Measurements from ENCODE around the gene GPANK1.

GPANK1 gene

GRCh38 chr6:31620586-31621319 is 44.0 kb downstream of the GPANK1 start, which contains the start of gene PRRC2A:
TSS of gene PRRC2A (plus strand) at chr6:31620715. CDS start at chr6:31622790, 2,075 bp downstream.
- no peak for DNase-seq (ENCODE audit: low read depth)
- no peak for TF ChIP-seq CTCF (IDR thresholded peaks at IDR 0.05; ENCODE audit: insufficient read depth, low read depth, low read length, missing control alignments)

GRCh38 chr6:31619805-31620585 is 44.8 kb downstream of the GPANK1 start:
- no peak for TF ChIP-seq CTCF (IDR thresholded peaks at IDR 0.05; ENCODE audit: insufficient read depth, low read depth, low read length, missing control alignments)
- DNase-seq (ENCODE audit: low read depth), result peak; percentile 100
- peak overlapping the region; percentile 82 for H3K4me3 ChIP-seq (ENCODE audit: low read length)

More at GRCh38 chr6:31620586-31621319, 44.0 kb downstream of the GPANK1 start, which contains the start of gene PRRC2A:
- H3K4me3 ChIP-seq (ENCODE audit: low read length), result peak within 1 kb of the TSS; percentile 82

- no peak for TF ChIP-seq CTCF (IDR thresholded peaks at IDR 0.05; ENCODE audit: insufficient read depth, low read depth, low read length, missing control alignments)
Measured at GRCh38 chr6:31617010-31617409, 47.8 kb downstream of the GPANK1 start.

GRCh38 chr6:31615748-31616147 is 49.0 kb downstream of the GPANK1 start:
- no peak for DNase-seq (ENCODE audit: low read depth)
- no peak overlapping the region for H3K4me3 ChIP-seq (ENCODE audit: low read length)
- TF ChIP-seq CTCF (IDR thresholded peaks at IDR 0.05; ENCODE audit: insufficient read depth, low read depth, low read length, missing control alignments), result no peak

More at GRCh38 chr6:31617010-31617409, 47.8 kb downstream of the GPANK1 start:
- DNase-seq (ENCODE audit: low read depth), result peak; percentile 64
- no peak overlapping the region for H3K4me3 ChIP-seq (ENCODE audit: low read length)

- H3K4me3 ChIP-seq (ENCODE audit: low read length), result no peak within 1 kb of the TSS
- no peak for TF ChIP-seq CTCF (IDR thresholded peaks at IDR 0.05; ENCODE audit: insufficient read depth, low read depth, low read length, missing control alignments)
- no peak for DNase-seq (ENCODE audit: low read depth)
Measured at GRCh38 chr6:31614684-31615578, 49.9 kb downstream of the GPANK1 start, which contains the start of gene AIF1. TSS of gene AIF1 (plus strand) at chr6:31615234. CDS start at chr6:31615330, 96 bp downstream.

DNA sequence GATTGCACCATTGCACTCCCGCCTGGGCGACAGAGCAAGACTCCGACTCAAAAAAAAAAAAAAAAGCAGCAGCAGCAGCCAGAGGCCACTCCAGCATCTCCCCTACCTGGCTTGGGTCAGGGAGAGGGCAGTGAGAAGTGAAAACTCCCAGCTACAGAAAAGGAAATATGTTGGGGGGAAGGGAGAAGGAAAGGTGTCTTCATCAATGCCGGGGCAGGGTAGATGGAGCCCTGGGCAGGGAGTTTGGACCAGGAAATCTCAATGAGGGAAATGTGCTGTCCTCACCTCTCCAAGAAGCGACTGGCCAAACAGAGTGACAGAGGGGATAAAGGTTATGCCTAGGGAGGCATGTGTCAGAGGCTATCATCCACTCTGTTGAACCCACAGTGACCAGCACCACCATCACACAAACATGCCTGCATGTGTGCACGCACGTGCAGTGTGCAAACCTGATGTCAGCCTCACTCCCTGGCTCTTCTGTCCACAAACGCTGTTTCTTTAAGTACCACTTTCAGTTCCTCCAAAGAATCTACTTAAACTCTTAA is 50.6 kb downstream of the GPANK1 start:
- H3K4me3 ChIP-seq (ENCODE audit: low read length), result no peak overlapping the region
- no peak for DNase-seq (ENCODE audit: low read depth)
- no peak for TF ChIP-seq CTCF (IDR thresholded peaks at IDR 0.05; ENCODE audit: insufficient read depth, low read depth, low read length, missing control alignments)

Data from epithelial cell of esophagus (primary cell).